HG03039 (cell line): ENCODE data around the gene KCNQ5.
A peak's percentile ranks its signal among the peaks of the same experiment; 100 is the strongest.

ENCODE experiments used
- ATAC-seq: cut with Tn5 transposase; IDR thresholded peaks from one replicate; pipeline ENCODE4 v1.9.1; 2021; ENCODE audit warnings: mild to moderate bottlenecking, moderate library complexity; ENCODE audit not compliant: unreplicated experiment

Gene KCNQ5

DNA sequence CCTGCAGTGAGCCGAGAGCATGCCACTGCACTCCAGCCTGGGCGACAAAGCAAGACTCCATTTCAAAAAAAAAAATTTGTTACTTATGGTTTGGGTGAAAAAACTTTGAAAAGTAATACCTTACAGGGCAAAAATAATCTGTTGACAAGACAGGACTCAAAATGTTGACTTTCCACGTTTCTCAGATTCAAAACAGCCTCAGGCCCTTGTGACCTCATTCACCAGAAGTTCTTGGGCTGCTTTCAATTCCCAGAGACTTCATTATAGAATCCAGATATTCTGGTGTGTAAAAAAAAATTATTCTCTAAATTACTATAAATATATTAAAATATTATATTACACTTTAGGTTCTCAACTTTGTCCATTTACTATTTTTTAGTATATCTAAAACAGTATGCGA, 116.2 kb downstream of the KCNQ5 start:
- ATAC-seq = no peak

DNA sequence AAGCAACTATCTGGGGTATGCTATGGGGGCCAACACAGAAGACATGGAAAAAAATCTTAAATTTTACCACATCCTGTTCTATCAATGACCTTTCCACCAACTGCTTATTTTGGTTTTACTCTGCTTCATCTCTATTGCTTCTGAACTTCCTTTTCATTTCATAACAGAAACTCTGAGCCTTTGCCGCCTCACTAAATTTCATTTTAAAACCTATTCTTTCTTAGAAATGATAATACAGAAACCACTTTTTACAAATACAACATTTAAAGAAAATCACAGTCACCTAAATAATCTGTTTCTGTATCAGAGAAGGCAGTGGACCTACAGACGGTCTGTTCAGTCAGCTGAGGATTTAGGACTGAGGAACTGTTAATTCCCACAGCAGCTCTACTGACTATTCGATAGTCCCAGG, 117.5 kb downstream of the KCNQ5 start:
- ATAC-seq = peak; percentile 48

DNA sequence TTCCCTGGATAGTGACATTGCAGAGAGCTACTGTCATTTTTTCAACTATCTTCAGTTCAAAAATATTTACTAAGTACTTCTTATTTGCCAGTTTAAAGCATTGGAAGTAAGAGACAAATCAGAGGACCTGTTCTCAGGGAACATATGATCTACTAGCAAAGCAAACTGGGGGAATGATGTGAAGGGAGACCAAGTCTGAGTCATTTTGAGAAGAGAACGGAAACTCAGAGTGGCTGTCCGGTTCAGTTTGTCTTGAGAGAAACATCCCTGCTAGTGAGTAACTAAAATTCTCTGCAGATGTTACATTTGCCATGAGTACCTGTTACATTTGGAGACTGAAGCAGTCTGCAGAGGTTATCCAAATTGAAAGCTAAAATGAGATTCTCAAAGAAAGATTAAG, 118.3 kb downstream of the KCNQ5 start:
- ATAC-seq = peak; percentile 93

DNA sequence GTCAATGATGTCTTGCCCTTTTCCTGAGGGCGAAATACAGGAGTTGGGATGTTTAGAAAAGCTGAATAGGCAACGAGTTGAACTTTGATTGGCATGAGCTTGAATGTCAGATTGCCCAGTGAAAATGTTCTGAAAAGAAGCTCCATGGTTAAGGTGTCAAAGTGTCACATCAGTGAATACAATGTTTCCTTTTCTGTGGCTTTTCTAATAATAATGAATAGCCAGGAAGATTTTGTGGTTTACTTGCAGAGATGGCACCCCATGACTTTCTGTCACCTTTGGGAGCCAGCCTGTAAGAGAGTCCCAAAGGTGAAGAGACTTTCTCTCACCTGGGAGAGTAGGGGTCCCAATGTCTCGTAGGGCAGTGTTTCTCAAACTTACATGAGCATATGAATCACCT, 119.2 kb downstream of the KCNQ5 start:
- ATAC-seq = no peak

DNA sequence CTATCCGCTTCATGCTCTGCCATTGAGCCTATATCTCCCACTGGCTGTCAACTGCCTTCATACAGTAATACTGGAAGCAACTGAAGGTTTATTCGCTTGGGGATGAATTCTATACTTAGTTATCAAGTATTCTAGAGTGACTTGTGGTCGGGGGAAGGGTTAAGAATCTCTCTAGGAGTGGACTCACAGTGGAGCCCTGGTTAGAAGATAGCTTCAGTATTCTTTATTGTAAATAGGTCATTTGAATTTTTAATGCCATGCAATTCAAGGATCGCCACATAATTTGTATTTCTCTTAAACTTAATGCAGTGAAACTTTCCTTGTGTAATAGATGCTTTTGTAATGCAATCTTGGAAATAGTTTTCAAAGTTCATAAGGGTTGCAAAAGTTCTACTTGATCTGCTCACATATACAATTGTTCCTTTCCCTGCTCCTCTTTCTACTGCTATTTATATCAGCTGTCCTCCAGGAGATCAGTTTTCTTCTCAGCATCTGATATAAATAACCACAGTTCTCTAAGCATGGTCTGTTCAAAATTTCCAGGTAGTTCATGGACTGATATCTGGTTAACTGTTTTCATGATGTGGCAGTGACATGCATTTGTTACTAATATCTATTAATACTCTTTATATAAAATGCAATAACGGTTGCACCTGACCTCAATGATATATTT, 120.3 kb downstream of the KCNQ5 start:
- no peak for ATAC-seq

DNA sequence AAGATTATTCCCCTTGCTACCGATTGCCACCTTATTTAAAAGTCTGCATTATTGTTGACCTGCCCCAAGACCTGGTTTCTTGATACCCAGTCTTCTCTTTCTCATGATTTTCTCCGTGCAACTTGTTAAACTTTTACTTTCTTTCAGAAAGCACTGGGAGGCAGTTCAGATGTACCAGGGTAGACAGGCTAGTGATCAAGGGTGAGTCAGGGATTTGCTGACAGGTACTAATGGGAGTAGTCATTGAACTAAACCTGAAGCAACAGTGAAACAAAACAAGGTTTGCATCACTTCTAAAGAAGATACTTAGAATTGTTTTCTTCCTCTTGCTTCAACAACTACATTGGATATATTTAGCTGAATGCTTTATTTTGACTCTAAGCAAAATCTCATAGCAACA, 124.4 kb downstream of the KCNQ5 start:
- no peak for ATAC-seq

DNA sequence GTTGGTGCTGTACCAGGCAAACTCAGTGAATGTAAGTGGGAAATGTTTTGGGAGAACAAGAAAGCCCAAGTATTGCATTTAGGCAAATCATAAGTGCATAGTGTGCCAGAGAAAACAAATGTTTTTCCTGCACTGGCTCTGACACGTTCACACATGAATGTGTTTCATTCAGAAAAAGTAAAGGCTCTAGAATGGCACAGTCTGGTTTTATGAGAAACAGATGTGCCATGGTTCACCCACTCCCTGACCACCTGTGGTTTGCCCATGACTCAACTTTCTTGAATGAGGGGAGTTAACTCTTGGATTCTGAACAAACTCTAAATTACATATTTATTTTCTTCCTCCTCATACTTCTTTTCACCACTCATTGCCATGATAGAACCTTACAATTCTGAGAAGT, 126.9 kb downstream of the KCNQ5 start:
- no peak for ATAC-seq

DNA sequence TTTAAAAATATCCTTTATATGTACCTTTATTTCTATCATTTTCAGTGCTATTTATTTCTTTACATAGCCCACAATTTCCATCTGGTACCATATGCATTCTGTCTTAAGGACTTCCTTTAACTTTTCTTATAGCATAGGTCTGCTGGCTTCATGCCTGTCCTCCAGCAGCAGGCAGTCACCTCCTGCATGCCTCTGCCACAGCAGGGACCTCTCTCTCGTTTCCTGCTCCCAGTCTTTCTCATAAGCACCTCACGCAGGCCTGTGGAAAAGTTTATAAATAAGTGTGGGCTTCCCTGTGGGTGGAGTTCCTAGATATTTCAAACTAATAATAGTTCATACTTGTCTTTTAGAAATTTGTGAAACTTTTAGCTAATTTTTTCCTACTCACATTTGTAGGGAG, 133.9 kb downstream of the KCNQ5 start:
- ATAC-seq = no peak

DNA sequence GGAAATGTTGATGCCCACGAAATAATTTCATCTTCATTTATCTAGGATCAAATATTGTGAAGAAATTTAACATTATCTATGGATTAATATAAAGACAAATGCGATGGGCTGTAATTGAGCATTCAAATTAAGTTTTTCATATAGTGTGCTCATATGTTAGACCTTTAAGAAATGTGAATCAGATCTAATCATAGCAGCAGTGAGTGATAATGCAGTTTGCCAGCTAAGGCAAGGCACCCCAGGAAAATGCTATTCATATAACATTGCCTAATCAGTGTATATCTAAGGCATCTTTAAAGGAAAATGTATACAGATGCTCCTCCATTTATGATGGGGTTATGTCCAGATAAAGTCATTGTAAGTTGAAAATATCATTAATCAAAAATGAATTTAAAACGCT, 135.2 kb downstream of the KCNQ5 start:
- no peak for ATAC-seq

DNA sequence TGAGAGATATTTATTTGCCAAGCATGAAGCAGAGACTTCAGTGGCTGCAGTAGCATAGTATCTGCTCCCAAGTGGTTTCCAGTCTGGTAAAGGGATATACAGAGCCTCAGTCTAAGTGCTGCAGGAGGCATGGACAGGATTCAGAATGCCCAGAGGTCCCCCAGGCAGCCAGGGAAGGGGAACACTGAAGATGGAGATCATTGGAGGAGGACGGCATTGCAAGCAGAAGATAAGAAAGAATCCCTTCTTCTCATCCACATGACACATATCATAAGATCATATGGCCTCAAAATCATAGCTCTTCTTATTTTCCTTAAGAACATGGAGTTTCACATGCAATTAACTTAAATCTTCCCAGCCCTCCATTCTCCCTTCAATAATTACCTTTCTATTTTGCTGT, 136.1 kb downstream of the KCNQ5 start:
- no peak for ATAC-seq

DNA sequence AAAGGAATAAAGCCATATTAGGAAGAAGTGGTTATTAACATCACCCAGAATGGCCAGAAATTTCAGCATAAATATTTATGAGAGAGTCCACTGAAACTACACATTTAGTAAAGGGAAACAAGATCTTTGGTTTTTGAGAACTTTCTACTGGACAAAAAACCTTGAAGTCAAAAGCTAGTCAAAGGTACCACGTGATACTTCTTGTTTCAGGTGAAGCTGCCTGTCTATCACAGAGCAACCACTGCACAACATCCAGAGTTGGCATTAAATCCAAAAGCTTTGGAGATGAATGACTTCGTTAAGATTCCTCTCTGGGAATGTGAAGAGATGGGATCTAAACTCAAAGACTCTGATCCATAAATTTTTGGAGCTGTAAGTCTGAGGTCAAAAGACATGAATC, 137.0 kb downstream of the KCNQ5 start:
- no peak for ATAC-seq

DNA sequence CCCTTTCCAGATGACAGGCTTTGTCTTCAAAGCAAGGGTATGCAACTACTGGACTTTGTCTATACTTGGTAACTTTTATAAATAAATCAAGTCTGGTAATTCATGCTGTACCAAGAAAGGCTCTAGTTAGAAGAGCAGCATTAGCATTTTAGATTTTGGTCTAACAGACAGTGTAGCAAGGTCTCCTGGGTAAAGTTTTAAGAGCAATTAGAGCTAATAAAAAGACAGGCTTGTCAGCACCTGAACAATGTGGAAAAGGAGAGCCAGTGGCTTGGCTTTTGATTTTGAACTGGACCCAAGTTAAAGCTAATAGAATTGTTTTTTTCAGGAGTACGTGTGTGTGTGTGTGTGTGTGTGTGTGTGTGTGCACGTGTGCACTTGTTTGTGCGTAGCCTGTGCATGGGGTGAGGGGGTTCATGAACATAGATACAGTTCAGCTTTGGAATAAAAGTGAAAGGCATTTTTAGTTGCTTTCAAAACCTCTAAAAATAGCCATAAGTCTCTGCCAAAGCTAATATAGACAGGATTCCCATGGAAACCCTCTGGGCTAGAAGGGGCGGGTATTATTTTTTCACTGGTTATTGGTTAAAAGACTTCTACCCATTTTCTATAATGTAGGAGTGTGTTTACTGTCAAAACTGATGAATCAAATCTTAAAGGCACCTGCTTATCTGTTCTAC, 138.4 kb downstream of the KCNQ5 start:
- ATAC-seq = no peak

DNA sequence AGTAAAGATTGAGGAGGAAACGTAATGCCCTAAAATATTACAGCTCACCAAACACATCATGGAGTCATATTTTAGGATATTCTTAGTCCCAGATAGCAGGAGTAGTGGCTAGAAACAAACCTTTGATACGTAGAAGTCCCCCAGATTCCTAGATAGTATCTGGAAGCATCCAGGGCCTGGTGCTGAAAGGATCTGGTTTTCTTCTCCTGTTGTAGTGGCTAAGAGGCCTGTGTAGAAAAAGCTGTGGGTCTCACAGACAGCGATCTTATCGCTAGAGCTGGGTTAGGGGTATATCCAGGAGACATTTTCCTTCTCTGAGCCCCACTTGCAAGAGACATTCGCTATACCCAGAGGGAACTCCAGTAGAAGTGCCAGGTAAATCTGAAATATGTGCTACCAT, 139.9 kb downstream of the KCNQ5 start:
- no peak for ATAC-seq

DNA sequence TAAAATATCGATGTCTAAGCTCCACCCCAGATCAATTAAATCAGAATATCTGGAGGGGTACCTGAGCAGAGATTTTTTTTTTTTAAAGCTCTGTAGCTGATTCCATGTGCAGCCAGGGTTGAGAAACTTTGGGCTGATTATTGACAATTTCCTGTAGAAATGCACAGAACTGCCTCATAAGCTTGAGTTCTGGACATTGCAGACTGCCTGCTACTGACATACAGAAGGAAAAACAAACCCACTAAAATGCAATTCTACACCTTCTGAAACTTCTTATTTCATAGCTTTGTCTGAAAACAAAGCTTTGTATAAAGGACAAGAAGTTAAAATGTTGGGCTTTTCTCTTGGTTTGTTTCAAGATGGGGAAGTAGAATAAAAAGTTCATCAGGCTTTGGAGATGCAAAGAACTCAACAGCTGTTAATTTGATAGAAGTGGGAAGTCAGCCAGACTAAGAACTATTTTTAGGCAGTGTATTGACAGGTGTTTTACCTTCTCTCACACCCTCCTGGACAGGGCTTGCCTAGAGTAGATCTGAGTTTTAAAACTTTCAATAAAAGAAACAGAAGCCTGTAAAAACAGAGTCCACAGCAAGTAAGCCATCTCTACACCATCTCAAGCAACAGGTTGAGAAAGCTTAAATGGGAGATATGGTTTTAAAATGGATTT, 147.7 kb downstream of the KCNQ5 start:
- ATAC-seq = no peak

DNA sequence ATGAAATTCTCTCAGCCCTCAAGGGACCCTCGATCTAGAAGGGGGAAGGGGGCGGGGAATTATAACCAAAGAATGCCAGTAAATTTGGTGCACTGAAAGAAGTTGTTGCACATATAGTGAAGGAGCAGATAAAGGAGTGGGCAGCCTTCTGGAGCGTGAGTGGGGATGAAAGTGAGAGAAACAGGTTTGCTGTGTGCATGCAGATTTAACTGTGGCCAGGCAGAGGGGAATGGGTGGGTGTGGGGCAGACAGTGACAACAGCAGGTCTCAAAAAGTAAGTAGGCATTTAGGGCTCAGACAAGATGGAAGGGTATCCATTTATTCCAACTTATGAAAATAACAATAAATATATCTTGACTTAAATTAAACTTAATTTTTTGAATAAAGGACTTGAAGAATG, 149.1 kb downstream of the KCNQ5 start:
- ATAC-seq = no peak

DNA sequence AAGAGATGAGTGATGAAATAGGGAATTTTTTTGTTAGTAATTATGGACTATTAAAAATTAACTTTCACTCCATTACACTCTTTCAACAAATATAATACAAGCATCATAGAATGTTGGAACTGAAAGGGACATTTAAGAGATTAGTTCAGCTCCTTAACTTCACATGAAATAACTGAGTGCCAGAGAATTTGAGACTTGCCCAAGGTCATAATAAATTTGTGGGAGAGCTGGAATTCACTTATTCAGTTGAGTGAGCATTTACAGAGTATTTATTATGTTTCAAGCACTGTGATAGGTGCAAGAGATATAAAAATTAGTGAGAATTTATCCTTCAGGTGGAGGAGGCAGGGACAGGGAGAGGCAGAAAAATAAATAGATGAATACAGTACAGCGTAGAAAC, 154.6 kb downstream of the KCNQ5 start:
- ATAC-seq = no peak

DNA sequence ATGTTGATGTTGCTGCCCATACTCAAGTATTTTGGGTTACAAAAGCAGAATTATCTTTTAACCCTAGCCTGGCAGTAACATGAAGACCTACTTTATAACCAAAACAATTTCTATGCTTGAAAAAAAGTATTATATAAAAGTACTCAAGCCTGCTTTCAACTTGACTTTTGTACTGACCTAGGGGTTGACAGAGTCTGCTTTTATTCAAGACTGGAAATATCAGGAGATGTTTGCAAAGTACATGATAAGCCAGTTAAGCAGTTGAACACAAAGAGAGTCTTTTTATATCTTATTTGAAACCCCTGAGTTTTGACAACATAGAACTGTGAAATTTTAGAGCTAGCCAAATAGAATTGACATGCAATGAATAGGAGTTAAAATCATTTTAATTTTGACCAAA, 159.8 kb downstream of the KCNQ5 start:
- ATAC-seq = no peak

DNA sequence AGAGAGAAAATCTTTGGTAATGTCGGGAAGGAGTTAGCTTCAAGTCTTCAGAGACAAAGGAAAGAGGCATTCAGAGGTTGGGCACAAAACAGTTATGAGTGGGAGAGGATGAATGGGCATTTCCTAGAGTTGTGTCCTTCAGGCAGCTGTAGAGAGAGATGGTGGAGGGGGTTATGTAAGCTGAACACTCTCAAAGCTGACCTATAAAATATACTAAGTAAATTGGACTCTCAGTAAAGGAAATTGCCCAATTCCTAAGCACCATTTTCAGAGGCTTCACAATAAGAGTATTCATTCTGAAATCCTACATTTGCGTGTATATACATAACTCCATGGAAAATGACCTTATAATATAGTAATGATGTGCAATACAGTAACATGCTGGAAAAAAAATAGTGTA, 161.2 kb downstream of the KCNQ5 start:
- no peak for ATAC-seq

DNA sequence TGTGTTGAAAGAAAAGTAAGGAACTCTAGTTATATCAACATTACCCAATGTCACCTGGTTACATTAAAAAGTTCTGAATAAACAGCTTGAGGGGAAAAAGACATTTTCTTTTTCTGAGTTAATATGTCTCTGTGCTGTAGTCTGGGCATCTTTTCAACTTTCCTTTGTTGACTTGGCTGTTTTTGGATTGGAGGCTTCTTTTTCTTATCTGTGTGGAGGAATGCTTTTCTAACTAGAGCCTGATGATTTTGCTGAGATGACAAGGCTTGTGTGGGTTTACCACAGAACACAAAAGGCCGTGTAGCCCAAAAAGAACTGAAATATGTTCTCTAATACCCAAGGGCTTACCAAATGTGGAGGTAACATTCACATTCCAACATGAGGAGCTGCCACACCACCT, 161.8 kb downstream of the KCNQ5 start:
- ATAC-seq = no peak

DNA sequence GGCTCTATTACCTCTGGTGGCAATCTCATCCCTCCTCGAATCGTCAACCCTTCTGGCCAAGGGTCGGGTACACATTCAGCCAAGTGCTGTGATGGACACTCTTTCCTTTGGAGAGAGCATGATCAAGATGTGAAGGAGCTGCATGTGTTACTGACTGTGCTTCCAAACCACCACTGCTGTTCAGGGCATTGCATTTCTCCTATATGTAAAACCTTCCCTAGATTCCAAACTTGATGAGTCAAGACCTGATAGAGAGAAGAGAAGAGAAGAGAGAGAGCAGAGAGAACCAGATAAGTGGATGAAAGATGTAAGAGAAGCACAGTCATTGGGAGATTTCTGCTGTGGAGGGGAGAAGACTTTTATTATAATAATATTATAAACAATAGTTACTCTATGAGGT, 162.2 kb downstream of the KCNQ5 start:
- ATAC-seq = no peak

DNA sequence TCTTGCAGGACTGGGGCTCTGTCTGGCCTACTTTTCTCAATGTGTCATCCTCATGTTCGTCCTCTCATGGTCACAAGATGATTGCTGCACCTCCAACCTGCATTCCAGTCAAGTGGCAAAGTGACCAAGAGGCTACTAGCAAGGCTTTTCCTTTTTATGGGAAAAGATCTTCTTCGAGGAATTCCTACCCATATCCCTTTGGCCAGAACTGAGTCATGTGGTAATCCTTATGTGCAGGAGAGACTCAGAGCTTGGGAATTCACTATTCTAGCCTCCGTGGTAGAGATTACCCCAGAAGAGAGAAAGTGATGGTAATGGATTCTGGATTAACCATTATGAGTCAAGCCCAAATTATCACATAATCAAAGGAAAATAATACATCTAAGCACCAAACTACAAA, 162.7 kb downstream of the KCNQ5 start:
- no peak for ATAC-seq

DNA sequence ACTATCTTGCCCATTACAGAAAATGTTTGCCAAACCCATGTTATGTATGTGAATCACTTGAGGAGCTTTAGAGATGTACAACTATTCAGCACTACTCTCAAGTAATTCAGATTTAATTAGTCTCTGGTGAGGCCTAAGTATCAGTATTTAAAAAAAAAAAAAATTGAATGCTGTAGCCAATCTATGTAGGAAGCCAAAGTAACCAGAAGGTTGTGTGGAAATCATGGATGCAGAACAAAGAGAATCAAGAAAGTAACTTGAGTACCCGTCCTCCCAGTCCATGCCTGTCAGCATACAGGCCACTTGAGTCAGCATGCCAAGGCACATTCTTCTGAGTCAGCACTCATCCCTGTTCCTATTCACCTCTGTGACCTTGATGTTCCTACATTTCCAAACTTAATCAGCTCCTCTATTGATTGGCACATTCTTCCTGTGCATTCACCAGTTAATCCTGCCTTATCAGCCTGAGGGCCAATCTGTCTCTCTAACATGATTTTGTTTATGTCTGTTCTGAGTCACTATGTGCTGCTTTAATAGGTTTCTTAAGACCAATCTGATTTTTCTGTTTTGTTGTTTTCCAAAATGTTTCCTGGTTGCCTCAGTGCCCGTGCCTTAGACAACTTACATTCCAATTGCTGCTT, 165.6 kb downstream of the KCNQ5 start:
- ATAC-seq = no peak
